NCI-H82 treated with DMSO at 0.1 percent for 48 hours (cell line): Measurements from ENCODE around the gene CLEC1A.
"Not testable (repeated sequence)": the region's sequence is repeated elsewhere in the genome, so short reads cannot be mapped to it uniquely, and the experiment has no call there.

ENCODE experiments used
- DNase-seq: peaks from one replicate; lab custom pipeline; 2025; ENCODE audit not compliant: unreplicated experiment; lab: John Stamatoyannopoulos, UW

CLEC1A gene

DNA sequence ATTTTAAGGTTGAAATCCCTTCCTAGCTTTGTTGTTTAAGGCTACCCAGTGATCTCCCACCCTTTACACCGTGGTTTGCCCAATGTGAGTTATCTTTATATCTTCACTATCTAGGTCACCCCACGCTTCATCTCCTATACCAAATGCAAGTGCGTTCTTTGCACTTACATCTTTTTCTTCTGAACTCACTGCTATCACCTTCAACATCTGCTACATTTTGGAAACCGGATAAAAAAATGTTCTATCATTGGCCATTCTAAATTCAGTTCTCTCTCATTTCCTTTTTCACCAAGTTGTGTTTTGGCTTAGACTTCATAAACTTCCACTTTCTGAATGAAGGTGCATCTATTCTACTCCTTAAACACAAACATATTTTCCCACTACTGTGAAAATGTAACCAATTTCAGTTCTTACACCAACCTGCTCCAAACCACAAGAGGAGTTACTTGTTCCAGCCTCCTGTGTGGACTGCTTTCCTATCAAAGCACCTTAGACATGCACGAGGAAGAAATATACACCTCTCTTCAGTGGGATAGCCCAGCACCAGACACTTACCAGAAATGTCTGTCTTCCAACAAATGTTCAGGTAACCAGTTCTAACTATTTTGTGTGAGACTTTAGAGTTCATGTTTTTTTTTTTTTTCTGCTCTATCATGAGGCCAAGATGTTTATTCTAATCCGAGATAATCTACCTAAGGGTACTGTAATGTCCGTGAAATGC, 46.4 kb downstream of the CLEC1A start:
- DNase-seq, result no peak

DNA sequence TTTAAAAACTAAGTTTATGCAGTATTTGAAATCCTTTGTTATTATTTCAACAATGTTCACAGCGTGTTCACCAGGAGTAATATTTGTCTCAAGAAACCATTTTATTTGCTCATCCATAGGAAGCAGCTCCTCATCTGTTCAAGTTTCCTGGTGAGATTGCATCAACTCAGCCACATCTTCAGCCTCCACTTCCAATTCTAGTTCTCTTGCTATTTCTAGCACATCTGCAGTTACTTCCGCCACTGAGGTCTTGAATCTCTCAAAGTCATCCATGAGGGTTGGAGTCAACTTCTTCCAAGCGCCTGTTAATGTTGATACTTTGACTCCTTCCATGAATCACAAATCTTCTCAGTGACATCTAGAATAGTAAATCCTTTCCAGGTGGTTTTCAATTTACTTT, 50.3 kb downstream of the CLEC1A start:
- DNase-seq, result no peak

DNA sequence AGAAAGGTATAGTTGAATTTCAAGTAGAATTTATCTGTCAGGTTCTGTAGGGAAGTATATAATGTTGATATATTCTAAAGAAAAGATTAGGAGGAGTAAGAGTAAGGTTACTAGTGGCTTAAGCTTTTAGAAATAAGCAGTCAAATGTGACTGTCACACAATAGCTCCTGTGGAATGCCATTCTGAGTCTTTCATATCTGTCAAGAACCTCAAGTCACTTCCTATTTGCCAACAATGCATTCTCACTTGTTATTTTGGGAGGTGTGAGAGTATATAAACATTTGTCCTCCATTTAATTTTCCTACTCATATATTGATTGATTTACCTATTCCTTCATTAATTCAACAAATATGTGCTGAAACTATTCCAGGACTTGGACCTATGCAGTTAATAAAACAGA, 56.6 kb downstream of the CLEC1A start:
- no peak for DNase-seq

DNA sequence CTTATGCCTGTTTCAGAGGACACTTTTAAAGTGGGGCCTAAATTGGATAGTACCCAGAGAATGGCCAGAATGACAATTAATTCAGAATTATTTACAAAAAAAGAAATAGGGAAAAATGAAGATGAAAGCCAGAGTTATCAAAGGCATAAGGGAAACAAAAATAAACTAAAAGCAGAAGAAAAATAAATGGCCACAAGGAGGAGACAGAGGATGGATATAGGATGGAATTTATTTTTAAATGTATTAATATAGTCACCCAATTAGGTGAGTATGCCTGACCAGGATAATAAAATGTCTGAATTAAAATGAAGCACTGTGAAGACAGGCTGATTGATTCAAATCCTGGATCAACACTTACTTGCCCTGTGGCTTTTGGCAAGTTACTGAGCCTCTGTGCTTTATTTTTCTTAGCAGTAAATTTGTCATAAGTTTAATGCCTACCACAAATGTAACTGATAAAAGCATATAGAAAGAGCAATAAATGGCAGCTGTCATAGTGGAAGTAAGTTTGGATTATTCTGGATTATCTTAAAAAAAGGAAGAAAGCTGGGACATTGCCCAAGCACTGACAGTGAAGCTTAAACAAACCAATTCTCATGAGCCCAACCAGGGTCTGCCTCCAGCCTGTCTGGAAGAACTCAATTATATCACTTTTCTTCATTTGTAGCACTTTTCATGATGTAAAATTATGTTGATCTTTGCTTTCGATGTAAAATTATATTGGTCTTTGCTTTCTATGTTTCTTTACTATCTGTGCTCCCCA, 64.8 kb downstream of the CLEC1A start:
- DNase-seq, result no peak

DNA sequence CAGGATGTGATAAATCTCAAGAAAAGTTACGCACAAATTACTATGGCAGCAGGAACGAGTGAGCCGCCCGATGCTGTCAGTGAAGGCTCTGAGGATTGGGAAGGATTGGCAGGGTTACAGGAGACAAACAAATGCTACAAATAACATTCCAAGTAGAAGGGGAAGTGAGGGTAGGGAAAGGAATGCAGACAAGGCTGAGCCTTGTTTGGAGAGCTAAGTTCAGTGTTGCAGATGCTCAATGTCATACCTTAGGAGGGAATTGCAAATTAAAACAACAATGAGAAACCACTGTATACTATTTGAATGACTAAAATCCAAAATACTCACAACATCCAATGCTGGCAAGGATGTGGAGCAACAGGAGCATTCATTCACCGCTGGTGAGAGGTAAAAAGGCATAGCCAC, 67.0 kb downstream of the CLEC1A start:
- DNase-seq, result no peak

DNA sequence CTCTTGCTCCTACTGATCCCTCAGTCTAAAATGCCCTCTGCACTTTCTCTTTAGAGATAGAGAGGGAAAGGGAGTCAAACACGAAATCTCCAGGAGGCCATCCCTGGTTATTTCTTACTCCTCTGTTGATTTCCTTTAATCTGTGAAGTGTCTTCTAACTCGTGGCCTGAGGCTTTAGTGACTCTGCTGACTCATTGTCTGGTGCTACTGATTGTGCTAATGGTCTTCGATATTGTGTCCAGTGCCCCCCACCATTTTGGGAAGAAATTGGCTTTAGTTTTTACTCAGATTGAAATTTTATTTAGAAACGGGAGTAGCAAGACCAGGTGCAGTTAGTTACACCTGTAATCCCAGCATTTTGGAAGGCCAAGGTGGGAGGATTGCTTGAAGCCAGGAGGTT, 67.5 kb downstream of the CLEC1A start:
- no peak for DNase-seq

- no peak for DNase-seq
Measured at GRCh38 chr12:10030446-10030845, 68.3 kb downstream of the CLEC1A start, which contains the start of gene CLEC9A. Gene CLEC9A (plus strand): TSS chr12:10030682. CDS start chr12:10052688, 22,006 bp downstream.

- no peak for DNase-seq
Measured at GRCh38 chr12:10027721-10028120, 71.1 kb downstream of the CLEC1A start.

DNA sequence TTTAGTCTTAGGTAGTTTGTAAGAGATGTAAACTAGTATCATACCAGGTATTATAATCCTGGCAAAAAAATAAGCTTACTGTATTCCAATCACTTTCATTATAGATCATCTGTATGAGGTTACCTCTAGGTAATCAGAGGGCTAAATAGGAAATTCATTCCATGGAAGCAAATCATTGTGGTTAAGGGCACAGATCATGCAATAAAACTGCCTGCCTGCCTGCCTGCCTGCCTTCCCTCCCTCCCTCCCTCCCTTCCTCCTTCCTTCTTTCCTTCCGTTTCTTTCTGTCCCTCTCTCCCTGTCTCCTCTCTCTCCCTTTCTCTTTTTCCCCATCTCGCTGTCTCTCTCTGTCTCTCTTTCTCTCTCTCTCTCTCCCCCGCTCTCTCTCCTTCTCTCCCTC, 71.5 kb downstream of the CLEC1A start:
- DNase-seq, result no peak

- not testable (repeated sequence) for DNase-seq
Measured at GRCh38 chr12:10026666-10027065, 72.1 kb downstream of the CLEC1A start.

DNA sequence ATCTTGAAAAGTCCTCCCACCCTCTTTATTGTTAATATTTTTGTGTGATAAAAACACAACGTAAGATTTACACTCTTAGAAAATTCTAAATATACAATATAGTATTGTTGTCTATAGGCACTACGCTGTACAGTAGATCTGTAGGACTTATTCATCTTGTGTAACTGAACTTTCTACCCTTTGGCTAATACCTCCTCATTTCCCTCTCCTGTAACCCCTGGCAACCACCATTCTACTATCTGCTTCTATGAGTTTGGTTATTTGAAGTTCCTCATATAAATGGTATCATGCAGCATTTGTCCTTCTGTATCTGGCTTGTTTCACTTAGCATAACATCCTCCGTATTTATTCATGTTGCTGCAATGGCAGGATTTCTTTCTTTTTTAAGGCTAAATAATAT, 73.5 kb downstream of the CLEC1A start:
- DNase-seq, result no peak

GRCh38 chr12:10021342-10021741, 77.4 kb downstream of the CLEC1A start:
- DNase-seq, result no peak
